ENCODE results near the gene STARD5.

The STARD5 gene

GRCh38 chr15:81323944-81324881 is at the start of gene STARD5:
Gene STARD5 (minus strand): TSS chr15:81324141. CDS start chr15:81324099, 42 bp downstream.
- DNase-seq (ENCODE audit: insufficient read length, low spot score) (peak; percentile 93), FAIRE-seq (no peak)
- no peak for TF ChIP-seq CTCF (IDR thresholded peaks at IDR 0.05; ENCODE audit: insufficient read depth, missing control alignments)

GRCh38 chr15:81373176-81373575 is 49.2 kb upstream of the STARD5 start:
- TF ChIP-seq CTCF (IDR thresholded peaks at IDR 0.05; ENCODE audit: insufficient read depth, missing control alignments), result no peak
- FAIRE-seq (no peak), DNase-seq (ENCODE audit: insufficient read length, low spot score) (no peak)

GRCh38 chr15:81372575-81372974 is 48.6 kb upstream of the STARD5 start:
- no peak for DNase-seq (ENCODE audit: insufficient read length, low spot score)
- FAIRE-seq, result no peak
- TF ChIP-seq CTCF (IDR thresholded peaks at IDR 0.05; ENCODE audit: insufficient read depth, missing control alignments), result no peak

GRCh38 chr15:81363718-81364500 is 40.0 kb upstream of the STARD5 start:
- FAIRE-seq, result no peak
- TF ChIP-seq CTCF (IDR thresholded peaks at IDR 0.05; ENCODE audit: insufficient read depth, missing control alignments), result no peak
- no peak for DNase-seq (ENCODE audit: insufficient read length, low spot score)

- no peak for FAIRE-seq
- DNase-seq (ENCODE audit: insufficient read length, low spot score), result no peak
- TF ChIP-seq CTCF (IDR thresholded peaks at IDR 0.05; ENCODE audit: insufficient read depth, missing control alignments), result no peak
These were observed 39.3 kb upstream of the STARD5 start for GRCh38 chr15:81363276-81363675.

- no peak for TF ChIP-seq CTCF (IDR thresholded peaks at IDR 0.05; ENCODE audit: insufficient read depth, missing control alignments)
- no peak for DNase-seq (ENCODE audit: insufficient read length, low spot score)
- FAIRE-seq, result no peak
These were observed 38.8 kb upstream of the STARD5 start for GRCh38 chr15:81362790-81363189.

Measured in D721Med (cell line).